Cardiac muscle cell (in vitro differentiated cells and primary cell): ENCODE results near the gene PHF8. TPM values are rescaled to one million over a fixed set of nuclear protein-coding genes. Genes with fewer than 3 reads are reported as not detected.

ENCODE experiments used
- DNase-seq, 2 donors: peaks; one replicate each; pipeline versions ENCODE4 v3.0.0 to v3.0.0-alpha.2; 2010 to 2017; ENCODE audit warnings: low read depth in 1 of 2, low spot score in 1 of 2
- H3K27ac ChIP-seq: fragments of 200-600 bp; sonication (generic); 2 replicates; pipeline ENCODE4 v1.5.1; 2016
- H3K27me3 ChIP-seq: fragments of 200-600 bp; sonication (generic); 2 replicates; pipeline ENCODE4 v1.6.0; 2016; ENCODE audit warnings: control low read depth
- H3K36me3 ChIP-seq: fragments of 200-600 bp; sonication (generic); 2 replicates; pipeline ENCODE4 v1.5.1; 2016; ENCODE audit warnings: control low read depth
- H3K4me1 ChIP-seq: fragments of 200-600 bp; sonication (generic); 2 replicates; pipeline ENCODE4 v1.8.1; 2017; ENCODE audit warnings: low read depth, mild to moderate bottlenecking, mixed run types
- H3K4me3 ChIP-seq: fragments of 200-600 bp; sonication (generic); 2 replicates; pipeline ENCODE4 v1.5.1; 2016; ENCODE audit warnings: mild to moderate bottlenecking
- H3K9me3 ChIP-seq: fragments of 200-600 bp; sonication (generic); 2 replicates; pipeline ENCODE4 v1.5.1; 2017; ENCODE audit warnings: low read depth, mild to moderate bottlenecking, control low read depth
- polyA plus RNA-seq: library from polyadenylated mRNA; unstranded; fragments of >200 nt; fragmentation: Nextera tagmentation; extraction: Ambion mirVana; gene quantifications from 2 replicates; pipeline ENCODE4 v1.2.1, GENCODE V29; 2016
- total RNA-seq: library from RNA; depleted of rRNA; stranded (reverse); fragments of >200 nt; gene quantifications from 2 replicates; pipeline ENCODE4 v1.2.3, GENCODE V29; 2016
- TF ChIP-seq, protein P1 (sequence below): IDR thresholded peaks from 2 replicates; pipeline ENCODE4 v1.5.1; 2012; ENCODE audit warnings: low read depth, mild to moderate bottlenecking, low read length

PHF8 gene
- total and polyA plus RNA-seq, 2 experiments from 2014 or later: 9.4 to 18.6 TPM

DNA sequence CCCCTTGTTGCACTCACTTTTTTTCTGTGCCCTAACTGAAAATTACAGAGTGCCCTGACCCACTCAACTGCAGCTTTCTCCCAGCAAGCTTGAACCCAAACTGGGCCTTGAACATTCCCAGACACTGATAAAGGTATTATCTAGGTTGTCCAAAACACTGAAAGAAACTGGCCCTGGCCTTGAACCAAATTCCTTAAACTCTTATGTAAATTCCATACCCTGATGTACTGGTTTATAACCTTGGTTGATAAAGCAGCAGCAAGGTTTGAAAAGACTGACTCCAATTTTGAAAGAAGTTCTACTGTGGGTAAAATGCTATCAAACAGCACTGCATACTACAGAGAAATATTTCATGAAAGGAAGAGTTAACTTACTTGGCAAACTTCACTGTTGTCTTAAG is 125.6 kb downstream of the PHF8 start:
- Histone ChIP-seq H3K27ac (no peak overlapping the region), H3K27me3 (no peaks in the 10 kb centered on the region), H3K4me1 (no peaks in the 10 kb centered on the region), H3K36me3 (no peaks in the 10 kb centered on the region), H3K4me3 (no peak overlapping the region), H3K9me3 (no peaks in the 10 kb centered on the region)
- TF ChIP-seq, protein P1, sequence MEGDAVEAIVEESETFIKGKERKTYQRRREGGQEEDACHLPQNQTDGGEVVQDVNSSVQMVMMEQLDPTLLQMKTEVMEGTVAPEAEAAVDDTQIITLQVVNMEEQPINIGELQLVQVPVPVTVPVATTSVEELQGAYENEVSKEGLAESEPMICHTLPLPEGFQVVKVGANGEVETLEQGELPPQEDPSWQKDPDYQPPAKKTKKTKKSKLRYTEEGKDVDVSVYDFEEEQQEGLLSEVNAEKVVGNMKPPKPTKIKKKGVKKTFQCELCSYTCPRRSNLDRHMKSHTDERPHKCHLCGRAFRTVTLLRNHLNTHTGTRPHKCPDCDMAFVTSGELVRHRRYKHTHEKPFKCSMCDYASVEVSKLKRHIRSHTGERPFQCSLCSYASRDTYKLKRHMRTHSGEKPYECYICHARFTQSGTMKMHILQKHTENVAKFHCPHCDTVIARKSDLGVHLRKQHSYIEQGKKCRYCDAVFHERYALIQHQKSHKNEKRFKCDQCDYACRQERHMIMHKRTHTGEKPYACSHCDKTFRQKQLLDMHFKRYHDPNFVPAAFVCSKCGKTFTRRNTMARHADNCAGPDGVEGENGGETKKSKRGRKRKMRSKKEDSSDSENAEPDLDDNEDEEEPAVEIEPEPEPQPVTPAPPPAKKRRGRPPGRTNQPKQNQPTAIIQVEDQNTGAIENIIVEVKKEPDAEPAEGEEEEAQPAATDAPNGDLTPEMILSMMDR: no peak
- DNase-seq: peak; percentile 4 to 63

DNA sequence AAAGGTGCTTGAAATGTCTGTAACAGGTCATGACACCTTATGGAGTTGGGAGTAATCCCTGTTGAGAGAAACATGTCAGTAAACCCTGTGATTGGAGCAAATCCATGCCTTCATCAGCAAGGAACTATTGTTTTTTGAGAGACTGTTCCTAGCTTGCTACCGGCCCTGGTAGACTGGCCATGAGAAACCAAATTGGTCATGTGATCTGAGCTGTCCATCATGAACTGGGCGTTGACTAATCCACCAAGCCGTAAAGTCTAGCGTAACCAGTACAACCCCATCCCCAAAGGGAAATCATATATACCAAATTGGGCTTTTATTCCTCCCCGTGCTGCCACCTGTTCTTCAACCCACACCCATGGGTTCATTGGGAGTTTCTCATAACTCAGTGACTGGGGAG is 143.7 kb downstream of the PHF8 start:
- H3K4me1 ChIP-seq: no peaks in the 10 kb centered on the region

DNA sequence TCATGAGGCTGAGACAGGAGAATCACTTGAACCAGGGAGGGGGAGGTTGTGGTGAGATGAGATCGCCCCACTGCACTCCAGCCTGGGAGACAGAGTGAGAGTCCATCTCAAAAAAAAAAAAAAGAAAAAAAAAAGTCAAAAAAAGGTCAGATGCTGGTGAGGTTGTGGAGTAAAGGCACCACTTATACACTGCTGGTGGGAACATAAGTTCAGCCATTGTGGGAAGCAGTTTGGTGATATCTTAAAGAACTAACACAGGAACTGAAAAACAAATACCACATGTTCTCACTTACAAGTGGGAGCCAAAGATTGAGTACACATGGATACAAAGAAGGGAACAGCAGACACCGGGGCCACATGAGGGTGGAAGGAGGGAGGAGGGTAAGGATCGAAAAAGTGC is 149.0 kb downstream of the PHF8 start:
- Histone ChIP-seq H3K36me3 (no peaks in the 10 kb centered on the region), H3K9me3 (no peaks in the 10 kb centered on the region), H3K27ac (no peak overlapping the region), H3K27me3 (no peaks in the 10 kb centered on the region), H3K4me3 (no peak overlapping the region), H3K4me1 (no peaks in the 10 kb centered on the region)
- TF ChIP-seq, protein P1: no peak
- DNase-seq: no peak

More for the DNA sequence above, 143.7 kb downstream of the PHF8 start:
- Histone ChIP-seq H3K27me3 (no peaks in the 10 kb centered on the region), H3K36me3 (no peaks in the 10 kb centered on the region), H3K9me3 (no peaks in the 10 kb centered on the region), H3K27ac (no peak overlapping the region), H3K4me3 (no peak overlapping the region)
- TF ChIP-seq, protein P1: no peak
- DNase-seq: no peak

Other genes starting within 250 kb of the PHF8 start
- 9.0 and 14.6 TPM in 2 replicates for gene FAM120C, start 138.8 kb upstream of the PHF8 start, total RNA-seq
- gene FAM120C, start 138.8 kb upstream of the PHF8 start, polyA plus RNA-seq: 9.5 and 10.3 TPM in 2 replicates